ENCODE results near the gene DDAH1. TPM values are rescaled to one million over a fixed set of nuclear protein-coding genes. Genes with fewer than 3 reads are reported as not detected.

The DDAH1 gene
- total and polyA plus RNA-seq, 5 donors: 3.8 to 10.1 (median 5.6) TPM

- Histone ChIP-seq H3K27me3 (ENCODE audit: control insufficient read depth, insufficient read depth) (no peaks in the 10 kb centered on the region), H3K4me1 (ENCODE audit: control insufficient read depth, insufficient read depth, low read length) (no peaks in the 10 kb centered on the region), H3K27ac (ENCODE audit: low read length) (no peak overlapping the region), H3K4me3 (ENCODE audit: low read length) (no peak overlapping the region), H3K9me3 (ENCODE audit: control insufficient read depth, low read length) (no peaks in the 10 kb centered on the region)
- no peak for DNase-seq
- no peak for ATAC-seq
- WGBS: 71% methylated on average over 2 of the region's 2 CpGs
- intact Hi-C loops (cut with DNase I): no loop called here
Measured at GRCh38 chr1:85371021-85371420, 93.9 kb downstream of the DDAH1 start.

- WGBS: 60% methylated on average over 6 of the region's 6 CpGs
Measured at GRCh38 chr1:85368073-85368770, 96.7 kb downstream of the DDAH1 start.

GRCh38 chr1:85366391-85367170 lies 98.4 kb downstream of the DDAH1 start:
- Histone ChIP-seq H3K4me3 (ENCODE audit: low read length) (no peak overlapping the region), H3K4me1 (ENCODE audit: control insufficient read depth, insufficient read depth, low read length) (no peaks in the 10 kb centered on the region), H3K27me3 (ENCODE audit: control insufficient read depth, insufficient read depth) (no peaks in the 10 kb centered on the region), H3K27ac (ENCODE audit: low read length) (no peak overlapping the region), H3K9me3 (ENCODE audit: control insufficient read depth, low read length) (no peaks in the 10 kb centered on the region)
- intact Hi-C loops (cut with DNase I): no loop called here
- DNase-seq: no peak
- ATAC-seq: no peak
- 52% methylated on average over 3 of the region's 3 CpGs for WGBS

More at GRCh38 chr1:85368073-85368770, 96.7 kb downstream of the DDAH1 start:
- no peaks in the 10 kb centered on the region for H3K27me3 ChIP-seq (ENCODE audit: control insufficient read depth, insufficient read depth)
- no peak overlapping the region for H3K27ac ChIP-seq (ENCODE audit: low read length)
- intact Hi-C loops (cut with DNase I): no loop called here
- no peaks in the 10 kb centered on the region for H3K9me3 ChIP-seq (ENCODE audit: control insufficient read depth, low read length)
- DNase-seq (no peak), ATAC-seq (no peak)
- no peaks in the 10 kb centered on the region for H3K4me1 ChIP-seq (ENCODE audit: control insufficient read depth, insufficient read depth, low read length)
- H3K4me3 ChIP-seq (ENCODE audit: low read length): no peak overlapping the region

GRCh38 chr1:85365851-85366250 lies 99.1 kb downstream of the DDAH1 start:
- WGBS: 76% methylated on average over 3 of the region's 3 CpGs
- no peaks in the 10 kb centered on the region for H3K9me3 ChIP-seq (ENCODE audit: control insufficient read depth, low read length)
- no peak for ATAC-seq
- no peaks in the 10 kb centered on the region for H3K4me1 ChIP-seq (ENCODE audit: control insufficient read depth, insufficient read depth, low read length)
- no peak for DNase-seq
- no peaks in the 10 kb centered on the region for H3K27me3 ChIP-seq (ENCODE audit: control insufficient read depth, insufficient read depth)
- intact Hi-C loops (cut with DNase I): no loop called here
- no peak overlapping the region for H3K27ac ChIP-seq (ENCODE audit: low read length)
- no peak overlapping the region for H3K4me3 ChIP-seq (ENCODE audit: low read length)

- Histone ChIP-seq H3K9me3 (ENCODE audit: control insufficient read depth, low read length) (no peaks in the 10 kb centered on the region), H3K27me3 (ENCODE audit: control insufficient read depth, insufficient read depth) (no peaks in the 10 kb centered on the region), H3K4me1 (ENCODE audit: control insufficient read depth, insufficient read depth, low read length) (no peaks in the 10 kb centered on the region), H3K27ac (ENCODE audit: low read length) (no peak overlapping the region), H3K4me3 (ENCODE audit: low read length) (no peak overlapping the region)
- DNase-seq: no peak
- ATAC-seq: no peak
- intact Hi-C loops (cut with DNase I): no loop called here
Measured at GRCh38 chr1:85363521-85363920, 101.4 kb downstream of the DDAH1 start.

GRCh38 chr1:85363092-85363491 lies 101.9 kb downstream of the DDAH1 start:
- Histone ChIP-seq H3K4me3 (ENCODE audit: low read length) (no peak overlapping the region), H3K27me3 (ENCODE audit: control insufficient read depth, insufficient read depth) (no peaks in the 10 kb centered on the region), H3K27ac (ENCODE audit: low read length) (no peak overlapping the region), H3K4me1 (ENCODE audit: control insufficient read depth, insufficient read depth, low read length) (no peaks in the 10 kb centered on the region), H3K9me3 (ENCODE audit: control insufficient read depth, low read length) (no peaks in the 10 kb centered on the region)
- intact Hi-C loops (cut with DNase I): no loop called here
- WGBS: 81% methylated on average over 1 of the region's 1 CpG
- ATAC-seq: no peak
- DNase-seq: no peak

- ATAC-seq (no peak), DNase-seq (no peak)
- H3K9me3 ChIP-seq (ENCODE audit: control insufficient read depth, low read length): no peaks in the 10 kb centered on the region
- no peaks in the 10 kb centered on the region for H3K27me3 ChIP-seq (ENCODE audit: control insufficient read depth, insufficient read depth)
- H3K4me1 ChIP-seq (ENCODE audit: control insufficient read depth, insufficient read depth, low read length): no peaks in the 10 kb centered on the region
- no peak overlapping the region for H3K27ac ChIP-seq (ENCODE audit: low read length)
- H3K4me3 ChIP-seq (ENCODE audit: low read length): no peak overlapping the region
- intact Hi-C loops (cut with DNase I): no loop called here
Measured at GRCh38 chr1:85361606-85362296, 103.2 kb downstream of the DDAH1 start.

- Histone ChIP-seq H3K4me1 (ENCODE audit: control insufficient read depth, insufficient read depth, low read length) (no peaks in the 10 kb centered on the region), H3K27me3 (ENCODE audit: control insufficient read depth, insufficient read depth) (no peaks in the 10 kb centered on the region), H3K27ac (ENCODE audit: low read length) (no peak overlapping the region), H3K9me3 (ENCODE audit: control insufficient read depth, low read length) (no peaks in the 10 kb centered on the region), H3K4me3 (ENCODE audit: low read length) (no peak overlapping the region)
- WGBS: 58% methylated on average over 3 of the region's 3 CpGs
- intact Hi-C loops (cut with DNase I): no loop called here
- ATAC-seq (peak in 1 of 2 donors; percentile 83), DNase-seq (peak in 2 of 3 donors; percentile 16 to 59)
Measured at GRCh38 chr1:85360730-85361493, 104.0 kb downstream of the DDAH1 start.

GRCh38 chr1:85359874-85360721 lies 104.9 kb downstream of the DDAH1 start:
- H3K9me3 ChIP-seq (ENCODE audit: control insufficient read depth, low read length): no peaks in the 10 kb centered on the region
- H3K27ac ChIP-seq (ENCODE audit: low read length): no peak overlapping the region
- intact Hi-C loops (cut with DNase I): no loop called here
- no peak overlapping the region for H3K4me3 ChIP-seq (ENCODE audit: low read length)
- ATAC-seq (no peak), DNase-seq (no peak)
- H3K27me3 ChIP-seq (ENCODE audit: control insufficient read depth, insufficient read depth): no peaks in the 10 kb centered on the region
- 66% methylated on average over 1 of the region's 1 CpG for WGBS
- H3K4me1 ChIP-seq (ENCODE audit: control insufficient read depth, insufficient read depth, low read length): no peaks in the 10 kb centered on the region

- H3K27ac ChIP-seq (ENCODE audit: low read length): no peak overlapping the region
- WGBS: 98% methylated on average over 5 of the region's 5 CpGs
- ATAC-seq: no peak
Measured at GRCh38 chr1:85358702-85359438, 106.1 kb downstream of the DDAH1 start.

More at GRCh38 chr1:85358702-85359438, 106.1 kb downstream of the DDAH1 start:
- Histone ChIP-seq H3K4me3 (ENCODE audit: low read length) (no peak overlapping the region), H3K4me1 (ENCODE audit: control insufficient read depth, insufficient read depth, low read length) (no peaks in the 10 kb centered on the region), H3K9me3 (ENCODE audit: control insufficient read depth, low read length) (no peaks in the 10 kb centered on the region), H3K27me3 (ENCODE audit: control insufficient read depth, insufficient read depth) (no peaks in the 10 kb centered on the region)
- intact Hi-C loops (cut with DNase I): no loop called here
- DNase-seq: no peak

Measured in right cardiac atrium (tissue), 5 donors.